NB4 (cell line): Measurements from ENCODE around the gene MFAP4.

Source experiments
- MYC ChIP-seq: IDR thresholded peaks from 2 replicates; pipeline ENCODE4 v1.6.1; 2011; ENCODE audit warnings: low read depth, low read length
- POLR2A ChIP-seq: IDR thresholded peaks from 2 replicates; pipeline ENCODE4 v1.6.1; 2011; ENCODE audit warnings: mild to moderate bottlenecking; ENCODE audit not compliant: insufficient read length; ENCODE audit errors: extremely low read depth
- TF ChIP-seq, protein P1 (sequence below): IDR thresholded peaks from one replicate; pipeline ENCODE4 v1.5.1; 2012; ENCODE audit warnings: low read depth, low read length

DNA sequence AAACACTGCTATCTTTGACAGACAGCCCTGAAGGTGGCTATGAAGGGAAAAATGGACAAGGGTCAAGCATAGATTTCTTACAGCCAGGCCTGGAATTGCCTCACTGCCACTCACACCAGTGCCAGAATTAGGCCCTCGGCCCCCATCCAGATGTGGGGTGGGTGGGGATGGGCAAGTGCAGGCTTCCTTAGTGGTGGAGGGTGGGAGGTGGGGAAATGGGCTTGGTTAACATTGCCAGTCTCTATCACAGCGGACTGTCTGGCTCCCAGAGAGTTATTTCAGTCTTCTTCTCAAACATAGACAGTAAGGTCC lies 49.3 kb downstream of the MFAP4 start:
- TF ChIP-seq, protein P1, sequence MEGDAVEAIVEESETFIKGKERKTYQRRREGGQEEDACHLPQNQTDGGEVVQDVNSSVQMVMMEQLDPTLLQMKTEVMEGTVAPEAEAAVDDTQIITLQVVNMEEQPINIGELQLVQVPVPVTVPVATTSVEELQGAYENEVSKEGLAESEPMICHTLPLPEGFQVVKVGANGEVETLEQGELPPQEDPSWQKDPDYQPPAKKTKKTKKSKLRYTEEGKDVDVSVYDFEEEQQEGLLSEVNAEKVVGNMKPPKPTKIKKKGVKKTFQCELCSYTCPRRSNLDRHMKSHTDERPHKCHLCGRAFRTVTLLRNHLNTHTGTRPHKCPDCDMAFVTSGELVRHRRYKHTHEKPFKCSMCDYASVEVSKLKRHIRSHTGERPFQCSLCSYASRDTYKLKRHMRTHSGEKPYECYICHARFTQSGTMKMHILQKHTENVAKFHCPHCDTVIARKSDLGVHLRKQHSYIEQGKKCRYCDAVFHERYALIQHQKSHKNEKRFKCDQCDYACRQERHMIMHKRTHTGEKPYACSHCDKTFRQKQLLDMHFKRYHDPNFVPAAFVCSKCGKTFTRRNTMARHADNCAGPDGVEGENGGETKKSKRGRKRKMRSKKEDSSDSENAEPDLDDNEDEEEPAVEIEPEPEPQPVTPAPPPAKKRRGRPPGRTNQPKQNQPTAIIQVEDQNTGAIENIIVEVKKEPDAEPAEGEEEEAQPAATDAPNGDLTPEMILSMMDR = no peak
- TF ChIP-seq MYC (no peak), POLR2A (no peak)
